ENCODE measurements around the gene TMEM218. TPM values are rescaled to one million over a fixed set of nuclear protein-coding genes. Genes with fewer than 3 reads are reported as not detected.
"Not testable (repeated sequence)": the region's sequence is repeated elsewhere in the genome, so short reads cannot be mapped to it uniquely, and the experiment has no call there.

Gene TMEM218
- total RNA-seq, 1 donor from 2014 or later, result 11.4 TPM

- H3K27ac Mint-ChIP-seq (ENCODE audit: unreplicated experiment), result no peak overlapping the region
- no peak for DNase-seq (ENCODE audit: low spot score)
- H3K4me1 Mint-ChIP-seq (ENCODE audit: unreplicated experiment), result peaks cover 13% of the 10 kb centered on the region
- no peaks in the 10 kb centered on the region for H3K36me3 Mint-ChIP-seq (ENCODE audit: low read depth, unreplicated experiment)
- no peaks in the 10 kb centered on the region for H3K9me3 Mint-ChIP-seq (ENCODE audit: unreplicated experiment)
- H3K4me3 Mint-ChIP-seq (ENCODE audit: unreplicated experiment), result no peak overlapping the region
- TF ChIP-seq CTCF (IDR thresholded peaks at IDR 0.05; ENCODE audit: unreplicated experiment), result no peak
- peaks cover 3% of the 10 kb centered on the region for H3K27me3 Mint-ChIP-seq (ENCODE audit: unreplicated experiment)
Observed at GRCh38 chr11:125091877-125092664, 19.4 kb downstream of the TMEM218 start.

GRCh38 chr11:125091247-125091876 lies 20.1 kb downstream of the TMEM218 start:
- Mint-ChIP-seq H3K4me3 (ENCODE audit: unreplicated experiment) (no peak overlapping the region), H3K36me3 (ENCODE audit: low read depth, unreplicated experiment) (no peaks in the 10 kb centered on the region), H3K4me1 (ENCODE audit: unreplicated experiment) (peaks cover 13% of the 10 kb centered on the region), H3K9me3 (ENCODE audit: unreplicated experiment) (no peaks in the 10 kb centered on the region), H3K27me3 (ENCODE audit: unreplicated experiment) (peaks cover 3% of the 10 kb centered on the region), H3K27ac (ENCODE audit: unreplicated experiment) (peak overlapping the region; percentile 15)
- peak; percentile 76 for TF ChIP-seq CTCF (IDR thresholded peaks at IDR 0.05; ENCODE audit: unreplicated experiment)
- DNase-seq (ENCODE audit: low spot score), result peak; percentile 49

GRCh38 chr11:125090816-125091215 lies 20.6 kb downstream of the TMEM218 start:
- Mint-ChIP-seq H3K4me1 (ENCODE audit: unreplicated experiment) (peaks cover 13% of the 10 kb centered on the region), H3K9me3 (ENCODE audit: unreplicated experiment) (no peaks in the 10 kb centered on the region), H3K36me3 (ENCODE audit: low read depth, unreplicated experiment) (no peaks in the 10 kb centered on the region), H3K27ac (ENCODE audit: unreplicated experiment) (no peak overlapping the region), H3K4me3 (ENCODE audit: unreplicated experiment) (no peak overlapping the region), H3K27me3 (ENCODE audit: unreplicated experiment) (peaks cover 3% of the 10 kb centered on the region)
- no peak for DNase-seq (ENCODE audit: low spot score)
- TF ChIP-seq CTCF (IDR thresholded peaks at IDR 0.05; ENCODE audit: unreplicated experiment), result no peak

- not testable (repeated sequence) for H3K4me3 Mint-ChIP-seq (ENCODE audit: unreplicated experiment); DNase-seq (ENCODE audit: low spot score); H3K36me3 Mint-ChIP-seq (ENCODE audit: low read depth, unreplicated experiment); H3K9me3 Mint-ChIP-seq (ENCODE audit: unreplicated experiment); H3K27ac Mint-ChIP-seq (ENCODE audit: unreplicated experiment); H3K27me3 Mint-ChIP-seq (ENCODE audit: unreplicated experiment)
- peaks cover 13% of the 10 kb centered on the region for H3K4me1 Mint-ChIP-seq (ENCODE audit: unreplicated experiment)
Observed at GRCh38 chr11:125090151-125090550, 21.3 kb downstream of the TMEM218 start.

GRCh38 chr11:125089481-125089880 lies 21.9 kb downstream of the TMEM218 start:
- DNase-seq (ENCODE audit: low spot score); H3K27ac Mint-ChIP-seq (ENCODE audit: unreplicated experiment); H3K9me3 Mint-ChIP-seq (ENCODE audit: unreplicated experiment); H3K36me3 Mint-ChIP-seq (ENCODE audit: low read depth, unreplicated experiment); H3K27me3 Mint-ChIP-seq (ENCODE audit: unreplicated experiment); H3K4me3 Mint-ChIP-seq (ENCODE audit: unreplicated experiment): not testable (repeated sequence)
- H3K4me1 Mint-ChIP-seq (ENCODE audit: unreplicated experiment), result peaks cover 13% of the 10 kb centered on the region
